ENCODE measurements around the gene RNASE7.

The RNASE7 gene

DNA sequence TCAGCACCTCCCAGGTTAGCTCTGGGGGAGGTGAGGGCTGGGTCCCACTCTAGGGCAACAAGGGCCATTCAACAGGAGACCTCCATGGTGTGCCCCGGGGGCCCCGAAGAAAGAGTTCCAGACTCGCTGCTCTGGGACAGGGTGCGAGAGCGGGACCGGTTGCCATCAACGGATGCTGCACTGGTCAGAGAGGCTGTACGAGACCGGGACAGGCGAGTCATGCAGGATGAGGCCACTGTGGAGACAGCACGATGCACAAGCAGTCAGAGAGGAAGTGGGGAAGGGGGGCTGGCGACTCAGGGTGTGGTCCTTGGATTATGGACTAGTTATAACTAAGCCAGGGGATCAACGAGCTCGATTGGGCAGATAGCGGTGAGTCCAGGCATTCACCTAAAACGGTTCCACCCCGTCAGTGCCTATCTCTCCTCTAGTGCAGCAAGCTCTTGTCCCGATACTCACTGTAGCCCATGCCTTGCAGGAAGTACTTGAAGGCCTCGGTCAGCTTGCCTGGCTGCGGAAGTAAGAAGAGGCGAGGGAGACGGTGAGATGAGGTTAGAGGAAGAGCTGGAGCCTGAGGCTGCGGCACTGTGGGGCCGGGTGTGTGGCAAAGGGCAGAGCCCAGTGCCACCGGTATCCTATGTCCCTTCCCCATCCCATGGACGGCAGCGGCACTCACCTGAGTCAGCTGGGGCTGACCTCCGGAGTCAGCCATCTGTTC is 24.5 kb upstream of the RNASE7 start:
- TF ChIP-seq GATA2 (IDR thresholded peaks at IDR 0.05; ENCODE audit: low read depth, low read length) (no peak), GATA3 (IDR thresholded peaks at IDR 0.05; ENCODE audit: low read depth, low read length) (no peak)

DNA sequence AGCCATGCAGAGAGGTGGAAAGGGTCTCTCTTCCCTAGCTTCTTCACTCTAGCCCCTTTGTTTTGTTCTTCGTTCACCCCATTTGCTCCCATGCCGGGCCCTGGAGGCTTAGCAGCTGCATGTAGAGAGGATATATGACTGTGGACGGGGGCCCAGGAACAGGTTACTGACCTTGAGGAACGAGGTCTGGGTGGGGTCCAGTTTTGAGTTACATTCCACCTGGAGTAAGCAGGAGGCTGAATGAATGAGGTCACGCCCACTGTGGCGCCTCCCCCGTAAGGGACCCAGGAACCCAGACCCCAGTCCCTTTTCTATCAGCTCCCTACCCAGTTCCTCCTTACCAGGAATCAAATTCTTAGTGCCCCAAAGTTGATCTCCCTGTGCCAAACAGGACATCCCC is 23.9 kb upstream of the RNASE7 start:
- no peak for TF ChIP-seq GATA2 (IDR thresholded peaks at IDR 0.05; ENCODE audit: low read depth, low read length)
- no peak for TF ChIP-seq GATA3 (IDR thresholded peaks at IDR 0.05; ENCODE audit: low read depth, low read length)

DNA sequence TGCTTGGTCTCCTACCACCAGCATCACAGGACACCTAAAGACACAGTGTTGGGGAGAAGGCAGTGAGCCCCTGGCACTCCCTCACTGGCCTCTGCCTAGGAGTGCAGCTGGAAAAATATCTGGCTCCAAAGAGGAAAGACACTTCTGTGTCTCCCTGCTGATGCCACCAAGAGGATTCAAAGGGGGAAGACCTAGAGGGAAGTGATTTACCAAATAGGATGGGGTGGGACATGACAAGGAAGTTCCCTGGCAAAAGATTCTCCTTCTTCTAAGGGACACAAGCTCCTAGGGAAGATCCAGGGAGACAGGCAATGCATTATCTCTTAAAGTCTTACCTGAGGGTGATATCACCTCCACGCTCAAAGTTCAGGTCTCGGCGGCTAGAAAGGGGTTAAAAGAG is 23.4 kb upstream of the RNASE7 start:
- no peak for TF ChIP-seq GATA2 (IDR thresholded peaks at IDR 0.05; ENCODE audit: low read depth, low read length)
- TF ChIP-seq GATA3 (IDR thresholded peaks at IDR 0.05; ENCODE audit: low read depth, low read length): no peak

DNA sequence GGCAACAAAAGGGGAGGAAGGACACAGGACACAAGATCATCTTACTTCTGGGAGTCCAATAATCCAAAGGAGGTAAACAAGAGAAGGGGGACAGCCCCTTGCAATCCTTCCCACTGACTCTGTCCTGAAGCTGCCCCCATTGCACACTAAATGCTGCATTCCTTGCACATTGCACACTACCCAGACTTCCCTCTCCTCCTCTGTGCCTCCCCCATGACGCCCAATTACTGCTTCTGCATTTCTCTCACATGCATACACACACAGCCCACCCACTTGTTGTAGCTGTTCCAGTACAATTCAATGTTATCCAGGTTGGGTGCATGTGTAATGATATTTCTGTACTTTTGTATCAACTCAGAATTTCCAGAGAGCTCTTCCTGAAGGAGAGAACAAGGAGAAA is 22.8 kb upstream of the RNASE7 start:
- TF ChIP-seq GATA3 (IDR thresholded peaks at IDR 0.05; ENCODE audit: low read depth, low read length) (no peak), GATA2 (IDR thresholded peaks at IDR 0.05; ENCODE audit: low read depth, low read length) (no peak)

DNA sequence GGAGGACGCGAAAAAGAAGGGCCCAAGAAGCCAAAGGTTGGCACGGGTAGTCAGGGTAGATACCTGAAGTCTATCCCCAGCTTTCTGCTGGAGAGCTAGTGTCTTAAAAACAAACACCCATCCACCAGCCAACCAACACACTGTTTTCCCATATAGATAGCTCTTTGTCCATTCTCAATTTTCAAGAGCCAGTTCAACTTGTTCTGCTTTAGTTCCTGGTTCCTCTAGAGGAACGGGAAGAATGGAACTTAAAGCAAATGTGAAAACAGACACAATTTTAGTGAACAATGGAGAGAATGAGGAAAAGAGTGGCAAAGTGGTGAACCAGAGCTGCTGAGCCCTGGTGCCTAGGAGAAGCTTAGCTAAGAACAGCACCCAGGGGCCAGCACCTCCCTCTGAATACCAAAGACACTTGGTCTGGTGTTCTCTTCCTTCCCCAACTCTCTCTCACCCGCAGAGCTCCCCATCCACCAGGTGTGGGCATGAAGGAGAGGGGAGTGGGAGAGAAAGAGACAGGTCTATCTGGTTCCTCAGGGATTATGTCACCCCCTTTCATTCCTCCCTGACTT is 21.1 kb upstream of the RNASE7 start:
- TF ChIP-seq GATA2 (IDR thresholded peaks at IDR 0.05; ENCODE audit: low read depth, low read length): no peak
- no peak for TF ChIP-seq GATA3 (IDR thresholded peaks at IDR 0.05; ENCODE audit: low read depth, low read length)

DNA sequence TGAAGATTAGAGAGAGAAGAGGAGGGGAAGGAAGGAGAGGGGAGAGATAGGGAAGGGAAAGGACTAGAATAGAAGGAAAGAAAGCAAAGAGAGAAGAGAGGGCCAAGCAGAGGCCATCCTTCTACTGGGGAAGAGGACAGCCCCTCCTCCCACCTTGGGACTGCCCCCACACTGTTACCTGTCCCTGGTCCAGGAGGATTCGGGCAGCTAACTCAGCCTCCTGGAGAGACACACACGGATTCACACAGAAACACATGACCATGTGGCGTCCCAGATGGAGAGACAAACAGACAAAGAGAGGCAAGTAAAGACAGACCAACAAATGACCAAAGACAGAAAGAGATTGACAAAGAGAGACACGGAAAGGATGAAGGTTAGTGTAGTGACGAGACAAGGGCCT is 19.5 kb upstream of the RNASE7 start:
- TF ChIP-seq GATA2 (IDR thresholded peaks at IDR 0.05; ENCODE audit: low read depth, low read length): no peak
- no peak for TF ChIP-seq GATA3 (IDR thresholded peaks at IDR 0.05; ENCODE audit: low read depth, low read length)

DNA sequence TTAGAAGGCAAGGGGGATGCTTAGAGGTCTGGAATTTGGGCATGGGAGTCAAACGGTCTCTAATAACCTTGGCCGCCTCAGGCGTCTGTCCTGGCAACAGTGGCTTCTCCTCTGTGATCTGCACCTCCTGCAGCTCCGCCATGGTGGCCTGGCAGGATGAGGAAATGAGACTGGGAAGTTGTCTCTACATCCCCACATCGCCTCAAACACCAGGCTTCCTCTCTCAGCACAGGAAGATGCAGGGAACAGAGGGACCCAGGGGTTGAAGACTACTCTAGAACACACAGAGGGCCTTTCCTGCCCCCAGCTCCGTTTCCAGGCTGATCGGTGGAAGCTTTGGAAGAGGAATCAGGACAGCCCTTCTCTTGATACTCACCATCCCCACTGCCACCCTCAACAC is 19.0 kb upstream of the RNASE7 start:
- TF ChIP-seq GATA3 (IDR thresholded peaks at IDR 0.05; ENCODE audit: low read depth, low read length) (no peak), GATA2 (IDR thresholded peaks at IDR 0.05; ENCODE audit: low read depth, low read length) (no peak)

DNA sequence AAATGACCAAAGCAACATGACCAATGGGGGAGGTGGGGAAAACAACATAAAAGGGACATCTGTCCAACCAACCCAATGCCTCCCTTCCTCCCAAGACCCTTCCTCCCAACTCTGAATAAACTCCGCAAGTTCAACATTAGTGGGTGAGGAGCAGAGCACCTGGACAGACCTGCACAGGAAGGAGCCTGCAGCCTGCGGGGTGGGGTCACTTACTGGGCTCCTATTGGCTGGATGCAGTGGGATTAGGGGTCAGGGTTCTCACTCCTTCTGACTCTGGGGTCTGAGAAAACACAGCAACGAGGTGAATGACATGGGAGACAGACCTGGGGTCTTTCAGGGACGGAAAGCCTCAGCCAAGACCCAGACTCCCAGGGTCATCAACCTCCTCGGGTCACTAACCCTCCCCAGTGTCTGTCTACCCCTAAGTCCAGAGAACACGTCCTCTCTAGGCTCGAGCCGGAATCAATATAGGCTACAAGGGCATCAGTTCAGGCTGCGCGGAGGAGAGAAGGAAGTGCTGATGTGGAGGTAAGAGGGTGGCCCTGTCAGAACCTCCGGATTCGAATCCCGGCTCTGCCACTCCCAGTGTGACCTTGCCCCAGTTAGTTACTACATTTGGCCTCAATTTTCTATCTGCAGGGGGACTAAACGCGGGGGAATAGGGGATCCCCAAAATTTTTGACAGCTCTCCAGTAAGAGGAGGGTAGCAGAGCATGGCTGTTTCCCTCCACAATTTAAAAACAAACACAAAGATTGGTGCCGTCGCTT is 18.2 kb upstream of the RNASE7 start:
- TF ChIP-seq GATA2 (IDR thresholded peaks at IDR 0.05; ENCODE audit: low read depth, low read length) (no peak), GATA3 (IDR thresholded peaks at IDR 0.05; ENCODE audit: low read depth, low read length) (no peak)

DNA sequence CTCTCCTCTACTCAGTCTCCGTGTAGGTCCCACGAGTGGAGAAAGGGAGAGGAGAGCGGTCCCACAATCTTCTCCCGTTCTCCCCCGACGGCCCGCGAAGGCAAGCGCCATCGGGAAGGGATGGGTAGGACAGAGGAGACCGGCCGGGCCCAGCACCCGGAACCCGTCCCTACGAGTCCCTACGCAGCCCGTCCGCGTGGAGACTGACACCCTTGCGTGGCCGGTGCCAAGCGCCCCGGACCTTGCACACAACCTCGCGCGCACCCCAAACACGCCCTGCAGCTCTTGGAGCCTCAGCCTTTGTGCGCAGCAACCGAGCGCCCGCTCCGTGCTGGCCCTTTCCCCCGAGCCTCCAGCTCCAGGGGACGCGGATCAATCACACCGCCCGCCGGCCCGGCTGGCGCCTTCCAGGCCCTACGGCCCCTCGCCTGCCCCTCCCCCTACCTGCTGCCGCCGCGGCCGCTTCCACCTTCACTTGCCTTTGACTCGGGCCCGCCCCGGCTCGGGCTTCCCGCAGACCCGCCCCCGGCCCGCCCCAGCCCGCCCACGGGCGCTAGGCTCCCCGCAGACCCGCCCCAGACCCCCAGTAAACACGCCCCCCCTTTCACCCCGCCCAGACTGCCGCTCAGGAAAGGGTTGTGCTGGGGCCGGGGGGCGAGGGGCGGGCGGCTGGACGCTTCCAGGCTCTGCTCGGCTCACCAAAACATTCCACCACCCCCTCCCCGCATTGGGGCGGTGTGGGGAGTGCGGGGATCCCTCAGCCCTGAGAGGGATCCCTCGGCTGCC is 17.4 kb upstream of the RNASE7 start, which contains the start of gene NDRG2:
Gene NDRG2 (minus strand): TSS at position 477 of the 786 bp plus-strand sequence. CDS start 1,746 bp downstream, outside the sequence.
- no peak for TF ChIP-seq GATA2 (IDR thresholded peaks at IDR 0.05; ENCODE audit: low read depth, low read length)

DNA sequence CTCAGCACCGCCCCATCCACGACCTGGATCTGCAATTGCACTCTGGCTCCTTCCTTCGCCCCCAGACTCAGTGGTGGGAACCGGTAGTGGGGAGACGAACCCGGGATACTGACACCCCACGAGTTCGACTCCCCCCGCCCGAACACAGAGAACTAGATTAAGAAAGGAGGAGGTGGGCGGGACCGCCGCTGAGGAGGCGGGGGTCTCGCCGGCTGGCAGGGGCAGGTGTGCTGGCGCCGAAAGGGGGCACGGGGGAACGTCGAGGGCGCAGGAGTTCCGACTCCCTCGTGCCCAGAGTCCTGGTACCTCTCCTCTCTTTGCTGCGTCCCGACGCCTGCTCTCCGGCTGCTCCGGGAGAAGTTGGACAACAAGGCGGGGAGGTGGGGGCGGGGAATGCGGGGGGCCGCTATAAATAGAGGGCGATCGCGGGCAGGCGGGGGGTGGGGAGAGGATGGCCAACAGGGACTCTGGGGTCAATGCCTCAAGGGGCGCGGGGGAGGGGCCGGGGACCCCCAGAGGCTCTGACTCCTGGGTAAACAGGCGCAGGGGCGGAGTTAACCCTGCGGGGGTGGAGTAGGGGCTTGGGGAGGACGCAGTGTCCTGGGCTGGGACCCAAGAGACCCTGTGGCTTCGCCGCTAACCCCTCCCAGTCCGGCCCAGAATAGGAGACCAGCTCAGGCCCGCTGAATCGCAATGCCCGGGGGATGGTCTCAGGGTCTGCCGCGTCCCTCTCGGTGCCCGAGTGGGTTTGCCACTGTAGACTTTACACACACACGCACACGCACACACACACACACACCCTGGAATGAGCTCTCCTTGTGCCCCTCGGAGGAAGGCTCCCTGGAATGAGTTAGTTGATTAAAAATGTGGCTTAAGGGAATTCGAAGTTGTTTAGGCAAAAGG is 16.5 kb upstream of the RNASE7 start:
- TF ChIP-seq GATA2 (IDR thresholded peaks at IDR 0.05; ENCODE audit: low read depth, low read length) (no peak), GATA3 (IDR thresholded peaks at IDR 0.05; ENCODE audit: low read depth, low read length) (no peak)

DNA sequence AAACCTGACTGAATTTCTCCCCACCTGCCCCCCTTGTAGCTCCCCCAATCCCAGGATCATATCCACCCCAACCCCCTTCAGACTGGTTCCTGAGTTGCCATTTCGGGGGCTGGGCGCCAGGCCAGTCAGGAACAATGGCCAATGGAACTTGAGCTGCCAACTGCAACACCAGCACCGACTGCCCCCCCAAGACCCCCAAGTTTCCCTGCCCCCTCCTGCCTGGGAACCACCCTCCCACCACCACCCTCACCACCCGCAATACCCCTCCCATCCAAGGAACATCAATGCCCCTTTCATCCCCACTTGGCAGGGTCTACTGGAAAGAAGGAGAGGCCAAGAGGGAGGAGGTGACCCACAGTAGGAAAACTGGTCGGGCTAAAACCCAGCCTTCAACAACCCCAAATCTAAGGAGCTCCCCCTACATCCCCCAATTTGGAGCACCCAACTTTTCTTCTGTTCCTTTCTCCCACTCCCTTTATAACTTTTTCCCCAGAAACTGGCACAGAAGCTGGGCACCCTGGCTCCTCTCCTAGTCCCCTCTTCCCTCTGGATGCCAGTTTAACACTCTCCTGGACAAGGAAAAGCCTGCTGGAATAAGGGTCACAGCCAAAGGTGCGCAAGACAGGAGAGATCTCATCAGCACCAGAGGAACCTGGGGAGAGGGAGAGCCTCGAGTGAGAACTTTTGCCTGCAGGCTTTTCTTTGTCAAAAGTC is 15.7 kb upstream of the RNASE7 start:
- TF ChIP-seq GATA2 (IDR thresholded peaks at IDR 0.05; ENCODE audit: low read depth, low read length) (no peak), GATA3 (IDR thresholded peaks at IDR 0.05; ENCODE audit: low read depth, low read length) (no peak)

DNA sequence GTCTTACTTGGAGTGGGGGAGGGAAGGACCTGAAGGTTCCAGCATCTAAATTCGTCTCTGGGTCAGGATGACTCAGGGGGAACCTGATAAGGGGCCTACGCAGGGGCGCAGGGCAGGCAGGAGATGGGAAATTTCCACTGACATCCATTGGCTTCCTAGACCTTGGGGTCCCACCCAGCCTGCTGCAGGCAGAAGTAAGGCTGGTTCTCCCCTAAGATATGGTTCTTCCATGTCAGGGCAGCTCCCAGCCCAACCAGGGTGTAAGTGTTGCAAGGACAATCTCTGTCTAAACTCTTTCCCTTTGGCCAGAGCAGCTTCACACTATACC is 15.2 kb upstream of the RNASE7 start:
- TF ChIP-seq GATA2 (IDR thresholded peaks at IDR 0.05; ENCODE audit: low read depth, low read length) (no peak), GATA3 (IDR thresholded peaks at IDR 0.05; ENCODE audit: low read depth, low read length) (no peak)

DNA sequence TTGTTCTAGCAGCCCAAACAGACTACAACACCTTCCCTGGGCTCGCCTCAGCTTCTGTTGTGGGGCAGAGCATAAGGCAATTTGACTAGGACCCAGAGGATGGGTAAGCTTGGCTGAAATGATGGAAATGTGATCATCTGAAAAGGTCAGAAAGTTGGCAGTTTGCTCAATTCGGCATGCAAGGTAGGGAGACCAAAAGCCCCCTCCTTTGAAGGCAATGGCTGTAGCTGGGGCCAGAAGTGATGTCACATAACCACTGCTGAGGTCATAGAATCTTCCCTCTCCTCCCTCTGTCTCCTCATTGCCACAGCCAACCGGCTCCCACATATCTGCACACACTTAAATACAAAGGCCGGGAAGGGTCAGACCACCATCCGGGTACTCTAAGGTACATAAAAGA is 12.2 kb upstream of the RNASE7 start, which contains the start of gene TPPP2:
Gene TPPP2 (plus strand): TSS at position 301 of the 400 bp plus-strand sequence. CDS start 365 bp downstream, outside the sequence.
- TF ChIP-seq GATA3 (IDR thresholded peaks at IDR 0.05; ENCODE audit: low read depth, low read length) (no peak), GATA2 (IDR thresholded peaks at IDR 0.05; ENCODE audit: low read depth, low read length) (no peak)
